GM21786 (cell line): ENCODE measurements around the gene FHOD3.

Source experiments
- ATAC-seq: cut with Tn5 transposase; IDR thresholded peaks from one replicate; pipeline ENCODE4 v1.9.1; 2021; ENCODE audit not compliant: unreplicated experiment

The FHOD3 gene

DNA sequence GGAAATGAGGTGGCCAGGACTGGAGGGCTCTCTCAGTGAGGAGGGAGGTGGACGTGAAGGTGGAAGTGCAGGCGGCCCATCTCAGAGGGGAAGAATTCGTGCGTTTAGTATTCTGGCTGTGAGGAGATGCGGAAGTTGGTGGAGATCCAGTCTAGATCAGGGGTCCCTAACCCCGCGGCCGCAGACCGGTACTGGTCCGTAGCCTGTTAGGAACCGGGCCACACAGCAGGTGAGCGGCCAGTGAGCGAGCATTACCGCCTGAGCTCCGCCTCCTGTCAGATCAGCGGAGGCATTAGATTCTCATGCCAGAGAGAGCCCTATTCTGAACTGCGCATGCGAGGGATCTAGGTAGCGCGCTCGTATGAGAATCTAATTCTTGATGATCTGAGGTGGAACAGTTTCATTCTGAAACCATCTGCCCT is 1.6 kb upstream of the FHOD3 start:
- ATAC-seq, result no peak

DNA sequence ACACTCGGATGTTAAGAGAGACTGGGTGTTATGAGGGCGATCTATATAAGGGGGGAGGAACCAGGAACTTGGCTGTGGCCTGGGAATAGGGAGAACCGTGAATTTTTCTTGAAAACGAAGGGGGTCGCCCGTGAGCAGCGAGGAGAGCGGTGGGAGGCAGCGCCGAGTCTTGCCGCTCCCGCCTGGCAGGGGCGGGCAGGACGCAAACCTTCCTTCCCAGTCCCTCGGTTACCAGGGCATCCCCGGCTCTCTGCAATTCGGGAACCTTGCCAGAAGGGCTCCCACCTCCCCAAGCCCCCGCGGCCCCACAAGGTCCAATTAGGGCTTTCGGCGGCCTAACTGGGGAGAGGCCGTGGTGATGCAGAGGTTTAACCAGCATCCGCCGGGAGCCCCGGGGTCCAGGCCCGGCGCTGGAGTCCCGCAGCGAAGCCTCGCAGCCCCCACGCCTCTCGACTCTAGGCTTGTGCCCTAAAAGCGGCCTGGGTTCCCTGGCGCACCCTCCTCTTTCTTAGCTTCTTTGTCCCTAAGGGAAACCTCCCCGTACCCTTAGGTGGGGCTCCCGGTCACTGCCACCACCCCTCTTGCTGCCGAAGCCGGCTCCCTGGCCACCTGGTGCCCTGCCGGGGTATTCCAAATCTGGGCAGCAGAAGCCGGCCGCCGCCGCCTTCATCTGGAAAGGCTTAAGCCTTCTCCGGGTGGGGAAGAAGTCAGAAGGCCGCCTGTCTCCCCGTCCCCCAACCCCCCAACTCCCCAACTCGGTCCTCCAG is 680 bp upstream of the FHOD3 start:
- no peak for ATAC-seq

DNA sequence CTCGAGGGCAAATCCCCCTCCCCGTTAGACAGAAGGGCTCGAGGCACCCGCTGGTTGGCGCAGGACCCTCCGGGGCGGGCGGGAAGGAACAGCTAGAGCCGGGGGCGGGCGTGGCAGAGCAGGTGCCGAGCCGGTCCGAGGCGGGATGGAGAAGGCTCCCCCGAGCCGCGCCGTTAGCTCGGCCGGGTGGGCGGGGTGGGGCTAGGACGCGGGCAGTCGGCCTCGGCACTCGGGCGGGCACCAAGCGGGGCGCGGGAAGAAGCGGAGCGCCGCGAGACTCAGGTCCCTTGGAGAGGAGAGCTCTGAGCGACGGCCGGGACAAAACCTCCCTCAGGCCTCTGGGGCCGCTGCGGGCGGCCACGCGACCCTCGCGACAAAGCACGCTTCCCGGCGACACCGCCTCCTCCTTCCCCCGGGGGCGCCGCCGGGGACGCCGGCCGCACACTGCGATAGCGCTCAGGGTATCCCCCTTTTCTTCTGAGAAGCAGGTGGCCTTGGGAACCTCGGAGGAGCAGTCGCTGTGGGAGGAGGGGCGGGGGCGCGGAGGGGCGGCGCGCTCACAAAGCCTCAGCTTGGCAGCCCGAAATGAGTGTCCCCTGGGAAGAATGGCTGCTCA is 721 bp downstream of the FHOD3 start:
- ATAC-seq, result no peak

DNA sequence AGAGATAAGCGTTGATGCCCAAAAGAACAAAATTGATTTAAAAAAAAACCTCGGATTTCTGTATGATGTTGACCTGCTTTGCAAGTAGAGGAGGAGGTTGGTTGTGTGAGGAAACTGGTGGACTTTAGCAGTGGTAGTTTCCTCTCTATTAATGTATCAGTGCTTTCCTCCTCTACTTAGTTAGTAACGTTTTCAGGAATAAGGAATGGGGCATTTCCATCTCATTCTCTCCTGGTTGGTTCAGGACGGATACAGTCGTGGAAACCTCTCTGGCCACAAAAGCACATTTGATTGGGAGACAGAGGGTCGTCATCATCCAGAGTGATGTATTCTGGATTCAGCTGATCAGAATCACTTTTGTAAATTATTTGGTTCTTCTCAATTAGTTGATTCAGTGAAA is 1.5 kb downstream of the FHOD3 start:
- no peak for ATAC-seq

DNA sequence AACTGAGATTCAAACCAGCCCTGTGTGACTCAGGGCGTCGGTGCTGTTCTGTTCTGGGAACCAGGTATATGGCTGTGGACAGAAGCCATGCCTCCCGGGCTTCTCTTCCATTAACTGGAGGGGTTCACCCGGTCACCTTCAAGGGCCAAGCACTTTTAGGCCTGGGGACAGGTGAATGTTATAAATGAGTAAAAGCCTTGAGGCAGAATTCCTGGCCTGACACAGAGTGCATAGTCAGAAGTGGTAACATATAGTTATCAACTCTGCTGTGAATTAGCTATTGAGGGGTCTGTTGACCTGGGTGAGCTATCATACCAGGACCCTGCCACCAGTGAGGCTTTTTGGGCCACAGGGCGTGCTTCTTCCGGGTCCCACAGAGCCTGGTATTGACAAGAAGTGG is 2.7 kb downstream of the FHOD3 start:
- ATAC-seq, result no peak

DNA sequence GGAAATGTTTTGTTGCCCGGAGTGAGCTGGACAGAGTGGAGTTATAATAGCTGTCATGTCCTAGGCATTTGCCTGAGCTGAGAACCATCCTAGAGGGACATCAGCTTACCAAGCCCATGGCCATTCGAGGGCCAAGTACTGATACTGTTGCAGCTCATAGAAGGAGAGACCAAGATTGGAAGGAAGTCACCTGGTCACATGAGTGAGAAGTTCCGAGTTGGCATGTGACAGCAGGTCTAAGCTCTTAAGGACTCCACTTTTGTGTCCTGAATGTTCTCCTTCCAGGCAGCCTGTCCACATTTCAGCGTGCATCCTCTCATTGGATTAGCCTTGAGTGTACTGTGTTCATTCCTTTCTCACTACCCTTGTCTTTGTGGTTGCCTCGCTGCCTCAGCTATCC is 4.4 kb downstream of the FHOD3 start:
- ATAC-seq, result no peak

DNA sequence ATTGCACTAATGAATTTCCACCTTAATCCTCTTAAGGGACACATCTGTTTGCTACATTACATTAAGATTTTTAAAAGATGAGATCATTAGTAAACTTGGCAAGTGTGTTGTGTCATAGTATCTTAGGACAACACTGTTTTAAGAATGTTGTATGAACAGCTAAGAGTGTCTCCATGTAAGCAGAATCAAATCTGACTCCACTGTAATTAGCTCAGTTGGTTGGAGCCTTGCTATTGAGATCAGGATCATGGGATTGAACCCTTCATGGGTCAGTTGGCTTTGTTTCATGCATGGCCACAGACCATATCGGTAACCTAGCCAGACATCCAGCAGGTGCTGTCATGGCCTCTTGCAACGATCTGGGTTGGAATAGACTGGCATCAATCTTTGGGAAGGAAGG is 5.2 kb downstream of the FHOD3 start:
- ATAC-seq, result no peak

DNA sequence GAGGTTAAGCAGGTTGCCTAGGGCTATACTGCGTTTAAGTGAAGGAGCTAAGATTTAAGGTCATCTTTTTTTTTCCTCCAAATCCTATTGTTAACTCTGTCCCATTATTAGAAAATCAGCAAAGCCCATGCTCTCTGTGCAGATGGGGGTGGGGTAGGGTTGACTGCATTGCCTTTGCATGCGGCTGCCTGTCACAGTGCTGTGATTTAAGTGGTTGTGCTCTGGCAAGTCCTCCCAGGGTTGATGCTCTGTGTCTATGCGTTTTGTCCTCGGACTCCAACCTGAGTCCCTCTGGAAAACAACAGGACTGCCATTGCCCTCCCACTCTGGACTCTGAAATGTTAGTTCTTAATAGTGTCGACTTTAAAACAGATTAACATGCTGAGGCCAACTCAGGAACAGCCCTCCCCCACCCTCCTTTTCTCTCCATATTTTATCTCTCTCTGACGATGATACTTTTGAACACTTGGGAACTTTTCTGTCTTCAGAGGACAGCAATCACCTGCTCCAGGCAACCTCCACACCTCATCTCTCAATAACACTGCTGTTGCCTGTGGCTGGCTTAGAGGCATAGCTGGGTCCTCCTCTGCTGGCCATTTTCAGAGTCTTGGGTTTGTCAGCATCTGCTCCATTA is 5.8 kb downstream of the FHOD3 start:
- ATAC-seq, result no peak

DNA sequence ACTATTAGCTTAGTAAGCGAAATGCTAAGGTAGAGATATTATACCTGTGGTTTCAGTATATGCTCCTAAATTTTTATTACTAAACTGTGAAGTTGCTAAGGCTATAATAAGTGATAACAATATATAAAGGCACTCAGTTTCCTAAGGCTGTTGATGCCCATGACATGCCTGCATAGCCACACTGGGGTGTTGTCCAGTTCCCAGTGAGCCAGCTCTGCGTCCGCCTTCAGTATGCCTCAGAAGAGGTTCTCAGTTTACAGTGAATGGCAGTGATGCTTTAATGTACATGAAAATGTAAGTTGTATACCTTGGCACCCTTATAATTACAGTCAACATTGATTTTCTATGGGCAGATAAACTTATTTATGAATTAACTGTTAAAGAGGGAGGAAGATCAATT is 7.2 kb downstream of the FHOD3 start:
- no peak for ATAC-seq

DNA sequence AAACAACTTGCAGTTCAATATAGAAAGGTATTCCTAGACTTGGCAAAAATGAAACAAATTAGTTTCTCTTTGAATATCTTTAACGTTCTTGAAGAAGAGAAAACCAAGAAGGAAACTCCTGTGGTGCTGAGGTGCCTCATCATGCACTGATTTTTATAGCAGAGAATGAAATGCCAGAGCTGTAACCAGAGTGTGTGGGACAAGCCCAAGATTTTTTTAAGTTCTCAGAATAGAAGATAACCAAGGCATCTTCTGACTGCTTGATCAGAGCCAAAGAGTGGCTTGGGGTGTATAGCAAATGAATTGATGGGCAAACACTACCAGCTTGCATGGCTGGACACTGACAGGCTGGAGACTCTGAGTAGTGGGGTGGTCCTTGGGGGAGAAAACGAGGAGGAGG is 7.9 kb downstream of the FHOD3 start:
- ATAC-seq, result no peak

DNA sequence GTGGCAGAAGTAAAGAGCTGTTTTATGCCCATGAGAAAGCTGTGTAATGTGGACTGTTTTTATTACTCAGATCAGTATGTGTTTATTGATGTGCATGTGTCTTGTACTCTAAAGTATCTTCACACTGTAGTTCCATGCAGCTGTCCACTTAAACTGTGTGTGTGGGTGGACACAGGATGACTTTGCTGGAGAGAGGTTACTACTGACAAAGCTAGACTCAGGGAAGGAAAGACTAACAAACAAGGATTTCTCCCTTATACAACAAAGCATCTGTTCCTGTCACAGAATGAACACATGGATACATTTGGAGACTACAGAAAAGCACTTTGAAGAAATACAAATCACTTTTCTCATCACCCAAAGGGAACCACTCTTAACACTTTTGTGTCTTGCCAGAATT is 10.0 kb downstream of the FHOD3 start:
- no peak for ATAC-seq

DNA sequence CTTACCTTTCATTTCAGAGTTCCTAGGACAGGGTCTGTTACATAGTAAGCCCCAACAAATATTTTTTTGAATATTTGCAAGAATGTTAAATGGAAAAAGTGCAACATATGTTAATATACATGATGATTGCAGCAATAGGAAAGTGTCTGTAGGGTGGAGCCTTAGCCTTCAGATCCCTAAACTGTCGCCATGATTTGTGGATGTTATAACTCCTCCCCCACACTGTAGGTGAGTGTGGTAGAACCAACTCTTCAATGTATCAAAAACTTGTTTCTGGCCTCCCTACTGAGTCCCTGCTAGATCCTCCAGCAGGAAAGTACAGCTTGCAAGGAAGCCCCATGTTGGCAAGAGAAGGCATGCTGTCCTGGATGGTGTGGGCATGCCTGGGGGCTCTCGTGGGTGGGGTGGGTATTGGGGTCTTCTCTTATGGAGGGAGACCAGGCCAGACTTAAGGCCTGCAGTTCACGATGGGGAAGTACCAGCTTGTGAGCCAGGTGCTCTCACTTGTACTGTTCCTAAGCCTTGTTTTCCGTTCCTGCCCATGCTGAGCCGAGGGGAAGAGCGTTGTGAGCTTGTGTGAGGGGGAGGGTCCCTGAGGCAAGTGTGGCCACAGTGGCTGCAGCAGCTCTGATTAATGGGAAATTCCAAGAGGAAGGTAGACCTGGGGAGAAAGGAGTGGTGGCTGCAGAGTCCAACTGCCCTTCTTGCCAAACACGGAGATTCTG is 11.4 kb downstream of the FHOD3 start:
- ATAC-seq, result no peak

DNA sequence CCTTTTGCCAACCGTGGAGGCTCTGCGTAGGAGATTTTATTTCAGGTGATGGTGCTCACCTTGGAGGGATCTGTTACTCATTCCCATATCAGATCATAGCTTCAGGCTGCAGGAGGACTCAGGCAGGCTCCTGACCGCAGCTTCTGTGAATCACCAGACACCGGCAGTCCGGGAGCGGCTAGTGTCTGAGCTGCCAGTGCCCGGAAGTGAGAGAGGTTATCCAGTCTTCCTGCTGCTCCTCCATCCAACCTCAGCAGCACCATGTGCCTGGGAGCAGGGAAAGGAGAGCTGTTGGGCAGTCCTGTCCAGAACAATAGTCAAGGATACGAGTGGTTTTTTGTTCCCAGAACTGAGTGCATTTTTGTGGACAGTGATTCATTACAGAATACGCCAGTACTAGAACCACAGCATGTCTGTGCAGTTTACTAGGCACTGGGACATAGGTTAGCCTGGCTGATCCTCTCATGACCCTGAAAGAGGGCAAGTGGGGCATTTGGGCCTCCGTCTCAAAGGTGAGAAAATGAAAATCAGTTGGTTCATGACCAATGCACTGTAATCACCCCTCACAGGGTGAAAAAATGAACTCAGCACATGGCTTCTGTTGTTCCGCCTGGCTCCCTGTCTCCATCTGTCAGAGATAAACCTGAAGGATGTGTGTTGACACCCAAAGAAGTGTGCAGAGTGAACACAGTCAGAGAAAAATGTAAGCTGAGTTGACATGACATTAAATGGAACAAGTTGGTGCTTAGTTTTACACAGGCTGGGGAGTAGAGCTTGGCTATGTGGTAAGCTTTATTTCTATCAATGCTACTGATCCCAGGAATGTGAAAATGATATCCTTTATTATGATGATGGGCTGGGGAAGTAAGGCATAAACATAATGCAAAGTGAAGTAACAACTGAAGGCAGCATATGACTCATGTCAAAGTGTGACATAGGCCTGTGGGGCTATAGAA is 12.2 kb downstream of the FHOD3 start:
- no peak for ATAC-seq

DNA sequence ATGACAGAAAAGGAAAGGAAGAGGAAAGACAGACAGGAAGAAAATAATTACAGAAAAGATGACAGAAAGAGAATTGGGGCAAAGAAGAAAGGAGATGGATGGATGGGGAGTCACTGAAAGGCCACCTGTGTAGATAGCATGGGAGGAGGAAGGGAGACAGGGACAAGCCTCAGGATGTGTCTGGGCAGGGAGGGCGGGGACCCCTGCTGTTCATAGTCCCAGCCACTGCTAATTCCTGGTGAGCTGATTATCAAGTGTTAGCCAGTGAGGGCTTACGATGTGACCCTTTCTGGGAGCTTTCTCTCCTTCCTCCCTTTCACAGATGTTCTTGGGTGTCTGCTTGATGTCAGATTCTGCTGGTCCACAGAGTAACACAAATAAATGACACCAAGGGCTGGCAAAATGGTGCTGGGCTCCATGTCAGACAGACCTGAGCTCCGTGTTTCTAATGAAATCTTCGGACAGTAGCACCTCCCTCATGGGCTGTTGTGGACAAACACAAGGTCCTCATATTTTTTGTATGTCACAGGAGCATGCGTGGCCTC is 13.6 kb downstream of the FHOD3 start:
- no peak for ATAC-seq

DNA sequence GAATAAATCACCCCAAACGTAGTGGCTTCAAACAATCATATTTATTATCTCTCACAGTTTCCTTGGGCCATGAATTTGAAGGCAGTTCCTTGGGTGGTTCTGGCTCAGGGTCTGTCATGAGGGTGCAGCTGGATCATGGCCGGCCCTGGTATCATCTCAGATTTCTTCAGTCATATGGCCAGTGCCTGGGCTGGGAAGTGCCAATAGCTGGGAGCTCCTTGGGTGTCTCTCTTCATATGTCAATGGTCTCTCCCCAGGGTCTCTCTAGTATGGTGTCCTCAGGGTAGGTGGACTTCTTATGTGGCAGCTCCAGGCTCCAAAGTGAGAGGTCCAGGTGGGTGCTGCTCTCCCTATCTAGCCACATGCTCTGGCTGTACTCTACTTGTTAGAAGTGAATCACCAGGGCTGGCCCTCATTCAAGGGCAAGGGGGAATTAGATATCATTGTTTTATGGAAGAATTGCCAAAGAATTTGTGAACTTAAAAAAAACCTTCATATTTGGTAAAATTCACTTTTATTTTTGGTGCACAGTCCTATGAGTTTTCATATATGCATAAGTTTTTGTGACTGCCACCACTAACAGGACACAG is 15.4 kb downstream of the FHOD3 start:
- ATAC-seq, result no peak

DNA sequence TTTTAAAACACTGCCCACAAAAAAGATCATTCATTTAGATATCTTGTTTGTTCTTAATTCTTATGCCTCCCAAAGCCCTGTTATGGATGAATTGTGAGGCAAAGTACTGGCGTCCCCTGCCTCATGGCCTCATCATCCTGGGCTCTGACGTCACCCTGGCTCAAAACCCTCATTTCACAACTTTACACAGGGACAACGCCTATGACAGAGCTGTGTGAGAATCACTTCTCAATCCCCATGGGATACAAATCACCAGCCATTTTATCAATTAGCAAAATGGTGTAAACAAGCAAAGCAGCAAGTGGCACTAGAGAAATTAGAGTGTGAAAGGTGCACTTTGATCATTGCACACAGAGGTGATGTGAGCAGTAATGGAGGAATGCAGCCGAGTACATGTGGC is 16.6 kb downstream of the FHOD3 start:
- no peak for ATAC-seq

DNA sequence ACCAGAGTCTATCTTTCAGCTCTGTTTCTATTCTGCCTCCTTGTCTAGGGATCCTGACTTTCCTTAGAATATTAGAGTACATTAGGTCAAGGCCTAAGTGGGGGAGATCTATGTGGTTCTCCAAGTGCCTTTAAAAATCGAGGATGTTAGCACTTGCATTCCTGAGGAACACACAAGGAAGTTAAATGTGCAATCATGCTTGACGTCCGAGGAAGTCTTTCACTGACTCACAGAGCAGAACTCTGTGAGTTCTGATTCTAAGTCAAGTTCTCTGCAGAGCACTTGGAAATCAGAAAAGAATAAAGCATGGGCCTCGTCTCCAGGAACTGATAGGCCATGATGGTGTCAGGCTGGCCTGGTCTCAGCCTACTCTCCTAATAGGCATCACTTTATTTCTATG is 17.2 kb downstream of the FHOD3 start:
- ATAC-seq, result no peak

DNA sequence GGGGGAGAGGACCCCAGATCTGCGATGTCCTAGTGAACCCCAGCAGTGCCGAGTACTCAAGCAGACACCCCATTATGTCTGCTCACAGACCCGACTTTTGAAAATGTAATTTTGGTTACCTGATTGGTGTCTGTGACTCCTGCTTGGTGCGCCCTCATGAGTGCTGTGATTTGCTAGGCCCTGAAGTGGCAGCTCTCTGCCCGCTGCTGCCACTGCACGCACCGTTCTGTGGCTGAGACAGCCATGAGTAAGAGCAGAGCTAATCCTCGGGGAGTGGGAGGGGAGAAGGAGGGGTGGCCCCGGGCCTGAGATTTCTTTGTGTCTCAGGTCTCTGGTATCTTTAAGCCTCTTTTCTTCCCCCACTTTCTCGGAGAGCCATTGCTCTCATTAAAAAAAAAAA is 18.2 kb downstream of the FHOD3 start:
- ATAC-seq, result no peak

DNA sequence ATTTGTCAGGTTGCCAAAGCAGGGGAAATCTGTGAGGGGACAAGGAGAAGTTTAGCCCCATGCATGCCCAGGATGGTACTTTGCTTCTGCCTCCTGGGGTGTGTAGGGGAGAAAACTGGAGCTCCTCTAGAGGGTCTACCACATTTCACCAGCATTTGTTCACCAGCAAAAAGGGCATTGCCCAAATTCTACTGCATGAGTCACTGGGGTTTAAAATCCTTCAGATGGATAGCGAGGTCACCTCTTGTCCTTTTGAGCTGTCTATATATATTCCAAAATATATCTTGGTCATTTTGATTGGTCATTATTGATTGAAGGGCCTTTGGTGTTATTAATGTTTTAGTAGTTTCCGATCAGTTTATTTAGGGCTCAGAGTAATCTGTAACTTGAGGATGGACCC is 18.7 kb downstream of the FHOD3 start:
- ATAC-seq, result no peak
